ENCODE results near the gene KCNJ10.
A peak's percentile ranks its signal among the peaks of the same experiment; 100 is the strongest.

The KCNJ10 gene

DNA sequence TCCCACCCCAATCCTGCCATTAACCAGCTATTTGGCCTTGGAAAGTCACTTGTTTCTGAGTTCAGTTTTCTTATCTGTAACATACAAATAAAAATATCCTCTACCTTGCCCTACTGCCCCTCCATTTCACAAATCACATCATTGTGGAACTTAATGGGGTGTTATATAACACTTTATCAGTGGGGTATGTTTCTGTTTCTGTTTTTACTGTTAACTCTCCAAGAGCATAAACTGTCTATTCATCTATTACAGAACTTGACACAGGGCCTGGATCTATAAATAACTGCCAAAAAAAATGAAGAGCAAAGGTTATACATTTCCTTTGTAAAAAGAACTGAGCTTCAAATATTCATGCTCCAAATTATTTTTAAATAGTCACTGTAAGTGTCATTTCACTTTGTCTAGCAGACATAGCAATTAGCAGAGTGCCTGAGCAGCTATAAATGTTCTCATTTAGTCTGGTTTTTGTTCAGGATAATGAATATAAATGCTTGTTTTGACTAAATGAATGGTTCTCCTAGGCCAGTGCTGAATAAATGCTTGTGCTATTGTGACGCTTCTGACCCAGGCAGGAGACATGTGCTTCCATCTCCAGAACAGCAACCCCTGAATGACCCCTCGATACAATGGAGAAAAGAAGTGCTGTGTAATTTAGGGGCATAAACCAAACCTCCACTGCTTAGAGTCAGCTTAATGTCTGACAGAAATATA lies 45.6 kb downstream of the KCNJ10 start:
- DNase-seq (ENCODE audit: low spot score), result no peak

DNA sequence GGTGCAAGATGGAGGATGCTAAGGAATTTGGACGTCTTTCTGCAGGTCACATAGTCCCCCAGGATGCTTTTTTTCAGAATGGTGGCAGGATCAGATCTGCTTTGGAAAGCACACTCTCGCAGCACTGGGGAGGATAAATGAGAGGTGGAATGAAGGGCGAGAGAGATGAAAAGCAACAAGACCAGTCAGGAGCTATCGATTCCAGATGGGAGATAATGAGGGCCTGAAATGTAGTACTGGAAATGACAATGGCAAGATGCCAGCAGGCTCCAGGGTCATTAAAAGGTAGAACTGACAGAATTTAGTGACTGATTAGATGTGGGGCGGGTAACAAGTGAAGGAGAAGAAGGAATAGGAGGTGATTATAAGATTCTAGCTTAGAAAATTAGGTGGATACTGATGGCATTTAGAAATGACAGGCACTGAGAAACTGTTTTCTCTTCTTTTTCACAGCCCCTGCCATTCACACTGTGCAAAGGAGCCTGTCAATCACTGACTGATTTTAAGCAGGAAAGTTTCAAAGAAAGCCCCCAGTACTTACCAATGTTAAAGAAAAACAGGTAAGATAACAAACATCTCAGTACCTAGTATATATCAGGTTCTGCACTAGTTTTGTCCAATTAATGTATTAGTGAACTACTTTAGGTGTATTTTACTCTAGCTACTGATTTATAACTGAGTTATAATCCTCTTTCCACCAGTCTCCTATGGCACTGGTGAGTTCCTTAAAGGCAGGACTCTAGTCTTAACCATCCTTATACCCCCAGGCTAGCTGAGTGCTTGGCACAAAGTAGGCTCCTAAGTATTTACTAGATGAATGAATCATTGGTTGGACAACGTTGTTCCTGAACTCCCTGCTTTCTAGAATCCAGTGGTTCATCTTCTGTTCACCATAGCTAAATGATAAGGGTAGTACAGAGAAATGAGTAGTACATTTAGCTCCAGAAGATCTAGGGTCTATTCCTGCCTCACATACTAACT lies 47.3 kb downstream of the KCNJ10 start:
- DNase-seq (ENCODE audit: low spot score), result no peak

DNA sequence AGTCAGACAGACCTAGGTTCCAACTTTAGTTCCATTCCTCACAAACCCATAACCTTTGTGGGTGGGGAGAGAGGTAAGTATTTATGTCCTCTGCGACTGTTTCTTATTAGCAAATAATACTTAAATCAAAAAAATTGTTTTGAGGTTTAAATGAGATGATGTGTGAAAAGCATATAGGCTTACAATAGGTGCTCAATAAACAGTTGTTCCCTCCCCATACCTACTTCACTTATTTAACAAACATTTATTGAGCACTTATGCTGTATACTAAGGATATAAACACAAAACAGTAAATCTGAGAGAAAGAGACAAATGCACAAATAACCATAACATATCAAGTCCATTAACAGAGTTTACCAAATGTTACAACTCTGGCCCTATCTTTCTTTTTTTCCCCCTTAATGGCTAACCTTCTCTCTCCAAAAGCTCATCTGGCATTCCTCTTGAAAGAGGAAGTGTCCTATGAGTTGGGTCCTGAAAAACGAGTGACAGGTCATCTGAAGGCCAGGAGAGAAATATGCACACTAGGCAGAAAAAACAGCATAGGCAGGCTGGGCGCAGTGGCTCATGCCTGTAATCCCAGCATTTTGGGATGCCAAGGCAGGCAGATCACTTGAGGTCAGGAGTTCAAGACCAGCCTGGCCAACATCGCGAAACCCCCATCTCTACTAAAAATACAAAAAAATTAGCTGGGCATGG lies 48.4 kb downstream of the KCNJ10 start:
- DNase-seq (ENCODE audit: low spot score), result no peak

DNA sequence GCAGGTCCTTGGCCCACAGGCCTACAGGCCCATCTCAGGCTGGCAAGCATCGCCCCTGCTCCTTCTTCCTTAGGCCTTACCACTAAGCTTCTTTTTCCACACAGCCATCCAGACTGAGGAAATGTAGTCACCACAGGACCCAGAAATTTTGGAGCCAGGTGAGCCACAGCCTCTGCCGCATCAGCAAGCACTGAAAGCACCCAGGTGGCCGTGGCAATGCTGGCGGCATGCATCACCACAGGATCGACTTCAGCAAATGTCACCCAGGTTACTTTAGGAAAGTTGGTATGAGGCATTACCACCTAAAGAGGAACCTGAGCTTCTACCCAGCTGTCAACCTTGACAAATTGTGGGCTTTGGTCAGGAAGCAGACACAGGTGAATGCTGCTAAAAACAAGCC lies 49.8 kb downstream of the KCNJ10 start:
- no peak for DNase-seq (ENCODE audit: low spot score)

DNA sequence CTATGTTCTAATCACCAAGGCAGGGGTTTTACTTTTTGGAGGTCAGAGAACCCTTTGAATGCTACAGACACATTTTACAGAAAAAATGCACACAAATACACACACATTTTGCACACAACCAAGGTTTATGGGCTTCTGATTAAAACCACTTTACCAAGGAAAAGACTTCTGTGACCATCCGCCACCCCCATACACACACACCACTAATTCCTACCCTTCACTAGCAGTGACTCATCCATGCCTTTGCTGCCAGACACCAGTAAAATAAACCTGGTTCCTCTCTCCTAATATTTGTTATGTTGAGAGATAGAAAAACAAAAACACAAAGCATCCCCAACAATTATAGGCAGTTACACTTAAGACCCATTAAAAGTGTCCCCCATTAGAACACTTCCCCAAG lies 51.1 kb downstream of the KCNJ10 start:
- DNase-seq (ENCODE audit: low spot score), result peak; percentile 28

DNA sequence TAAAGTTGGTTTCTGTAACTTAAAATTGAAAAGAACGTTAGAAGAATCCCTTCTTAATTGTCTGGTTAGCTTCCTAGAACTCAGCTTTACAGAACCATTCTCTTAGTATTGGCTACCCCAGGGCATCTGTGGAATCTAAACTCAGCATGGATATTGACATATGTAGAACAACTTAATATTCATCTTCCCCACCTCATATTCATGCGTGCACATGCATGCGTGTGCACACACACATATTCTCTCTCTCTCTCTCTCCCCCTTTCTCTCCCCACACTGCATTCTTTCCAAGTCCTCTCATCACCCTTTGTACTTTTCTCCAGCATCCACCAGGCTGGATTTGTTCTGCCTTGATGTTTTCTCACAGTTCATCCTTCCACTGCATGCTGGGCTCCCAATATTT lies 51.6 kb downstream of the KCNJ10 start:
- DNase-seq (ENCODE audit: low spot score), result no peak

DNA sequence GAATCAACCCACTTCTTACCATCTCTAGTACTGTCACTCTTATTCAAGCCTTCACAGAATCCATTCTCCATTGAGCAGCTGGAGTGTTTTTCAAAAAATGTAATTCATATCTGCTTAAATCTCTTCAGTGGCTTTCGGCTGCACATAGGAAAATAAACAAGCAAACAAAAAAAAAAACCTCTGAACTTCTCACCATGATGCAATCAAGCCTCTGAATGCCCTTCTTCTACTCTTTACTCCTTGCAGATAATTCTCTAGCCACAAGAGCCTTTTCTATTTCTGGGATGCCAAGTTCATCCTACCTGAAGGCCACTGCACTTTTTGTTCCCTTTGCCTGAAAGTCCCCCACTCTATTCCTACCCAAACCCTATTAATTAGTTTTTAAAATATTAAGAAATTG lies 52.4 kb downstream of the KCNJ10 start:
- no peak for DNase-seq (ENCODE audit: low spot score)

DNA sequence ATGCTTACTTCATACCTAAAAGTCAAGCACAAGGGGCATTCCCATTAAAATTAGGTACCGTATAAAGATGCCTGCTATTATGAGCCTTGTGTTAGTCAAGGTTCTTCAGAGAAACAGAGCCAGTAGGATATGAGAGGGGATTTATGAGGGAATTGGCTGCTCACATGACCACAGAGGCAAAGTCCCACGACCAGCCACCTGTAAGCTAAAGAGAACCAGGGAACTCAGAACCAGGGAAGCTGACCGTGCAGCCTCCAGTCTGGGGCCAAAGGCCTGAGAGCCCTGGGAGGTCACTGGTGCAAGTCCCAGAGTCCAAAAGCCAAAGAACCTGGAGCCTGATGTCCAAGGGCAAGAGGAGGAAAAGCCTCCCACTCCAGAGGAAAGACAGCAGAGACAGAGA lies 58.2 kb downstream of the KCNJ10 start:
- DNase-seq (ENCODE audit: low spot score), result no peak

DNA sequence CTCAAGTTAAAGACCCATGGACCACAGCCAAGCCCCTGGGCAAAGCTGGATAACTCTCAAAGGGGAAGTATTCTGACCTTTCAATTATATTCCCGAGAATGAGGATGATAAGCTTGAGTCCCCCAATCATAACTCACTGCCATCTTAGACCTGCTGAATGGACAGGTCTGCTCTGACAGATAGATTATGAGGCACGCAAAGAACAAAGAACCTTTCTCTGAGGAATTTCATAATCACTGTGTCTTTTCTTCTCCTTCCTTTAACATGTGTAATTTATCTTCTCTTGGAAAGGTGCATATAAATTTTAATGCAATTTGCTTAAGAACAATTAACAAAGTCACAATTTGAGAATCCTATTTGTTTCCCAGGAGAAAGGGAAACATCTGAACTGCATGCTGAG lies 60.2 kb downstream of the KCNJ10 start:
- DNase-seq (ENCODE audit: low spot score), result no peak

DNA sequence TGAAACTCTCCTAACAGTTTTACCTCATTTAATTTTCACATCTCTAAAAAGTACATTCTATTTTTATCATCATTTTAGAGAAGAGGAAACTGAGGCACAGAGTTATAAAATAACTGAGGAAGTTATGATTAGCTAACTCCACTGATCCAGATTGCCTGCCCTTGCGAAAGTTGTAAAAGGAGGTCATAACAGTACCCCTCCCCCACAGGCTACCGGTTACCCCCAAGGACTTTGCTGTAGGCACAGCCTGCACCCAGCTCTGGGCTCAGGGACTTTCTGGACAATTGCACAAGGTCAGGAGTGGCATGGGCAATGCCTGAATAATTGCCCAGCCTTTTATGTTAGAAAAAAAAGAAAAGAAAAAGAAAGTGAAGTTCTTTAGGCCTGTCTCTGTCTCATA lies 60.9 kb downstream of the KCNJ10 start:
- no peak for DNase-seq (ENCODE audit: low spot score)

DNA sequence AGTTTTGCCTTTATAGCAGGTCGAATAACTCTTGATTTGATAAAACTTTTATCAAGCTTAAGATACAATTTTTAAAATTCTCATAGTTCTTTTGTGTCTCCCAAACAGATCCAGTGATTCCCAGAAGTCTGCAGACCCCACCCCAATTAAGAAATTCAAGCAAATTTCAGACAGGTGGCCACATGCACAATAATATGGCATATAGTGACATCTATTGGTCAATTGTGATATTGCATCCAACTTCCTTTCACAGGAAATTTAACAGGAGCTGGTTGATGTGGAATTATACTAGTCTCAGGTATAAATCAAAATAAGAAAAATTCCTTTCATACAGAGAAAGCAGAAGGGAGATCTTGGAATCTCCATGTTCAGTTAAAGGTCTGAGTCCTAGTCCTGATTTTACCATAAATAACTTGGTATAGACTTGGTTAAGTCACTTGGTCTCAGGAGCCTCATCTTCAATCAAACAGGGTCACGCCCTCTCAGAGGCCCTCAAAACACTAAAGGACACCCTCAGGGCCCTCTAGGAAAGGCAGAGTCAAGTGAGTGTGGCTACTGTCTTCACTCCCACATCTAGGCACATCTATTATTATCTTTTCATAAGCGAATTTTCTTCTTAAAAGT lies 62.3 kb downstream of the KCNJ10 start:
- DNase-seq (ENCODE audit: low spot score), result peak; percentile 16

DNA sequence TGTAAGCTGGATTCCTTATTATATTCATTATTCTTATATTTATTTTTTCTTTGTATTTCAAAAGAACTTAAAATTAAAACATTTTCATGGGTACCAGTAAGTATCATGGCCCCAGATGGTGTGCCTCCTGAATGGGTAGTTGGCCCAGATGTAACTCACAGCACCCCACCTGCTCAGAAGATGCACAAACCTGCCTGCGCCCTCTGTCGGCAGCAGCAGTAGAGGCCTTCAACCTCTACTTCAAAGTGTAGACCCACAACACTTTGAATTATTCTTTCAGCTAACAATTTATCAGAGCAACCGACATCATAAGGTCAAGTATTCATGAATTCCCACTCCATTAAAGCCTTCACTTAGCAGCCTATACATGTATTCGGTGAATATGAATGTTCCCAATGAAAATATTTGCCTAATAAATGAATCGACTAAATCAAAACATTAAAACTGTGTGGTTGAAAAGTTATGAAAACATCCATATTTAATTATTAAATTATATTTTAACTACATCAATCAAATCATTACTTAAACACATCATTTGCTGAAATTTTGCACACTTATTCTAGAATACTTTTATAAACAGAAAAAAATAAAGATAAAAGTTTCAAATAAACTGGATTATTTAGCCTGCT lies 63.5 kb downstream of the KCNJ10 start:
- DNase-seq (ENCODE audit: low spot score), result peak; percentile 75

DNA sequence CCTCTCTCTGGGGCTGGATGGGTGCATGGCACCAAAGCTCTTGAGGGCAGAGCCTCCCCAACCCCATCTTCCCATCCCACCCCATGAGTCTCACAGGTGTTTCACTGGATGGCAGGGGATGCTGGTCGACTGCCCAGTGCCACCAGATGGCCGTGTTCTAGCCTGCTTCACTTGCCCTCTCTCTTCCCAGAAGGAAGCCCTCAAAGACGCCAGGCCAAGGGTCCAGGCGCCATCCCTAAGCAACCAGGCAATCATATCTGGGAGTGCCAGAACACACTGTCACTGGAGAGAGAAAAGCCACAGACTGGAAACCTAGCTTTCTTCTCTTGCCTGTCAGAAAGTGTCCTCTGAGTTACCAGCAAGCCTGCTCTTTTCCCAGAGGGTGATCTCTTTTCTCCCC lies 64.9 kb downstream of the KCNJ10 start:
- DNase-seq (ENCODE audit: low spot score), result no peak

DNA sequence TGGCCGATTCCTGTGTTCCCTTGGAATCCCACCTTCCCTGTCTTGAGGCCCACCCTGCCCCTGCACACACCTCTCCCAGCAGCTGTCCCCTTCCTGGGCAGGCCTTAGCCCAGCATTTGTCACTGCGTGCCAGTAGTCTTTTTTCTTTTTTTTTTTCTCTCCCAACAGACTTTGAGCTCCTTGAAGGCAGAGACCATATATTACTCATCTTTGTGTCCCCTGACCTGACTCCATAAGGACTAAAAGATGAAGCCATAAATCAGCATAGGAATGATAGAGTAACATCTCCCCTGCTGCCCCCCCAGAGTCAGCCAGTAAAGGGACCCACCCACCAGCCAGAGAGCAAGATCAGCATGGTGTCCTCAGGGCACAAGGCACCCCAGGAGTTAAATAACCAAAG lies 65.5 kb downstream of the KCNJ10 start:
- DNase-seq (ENCODE audit: low spot score), result no peak

DNA sequence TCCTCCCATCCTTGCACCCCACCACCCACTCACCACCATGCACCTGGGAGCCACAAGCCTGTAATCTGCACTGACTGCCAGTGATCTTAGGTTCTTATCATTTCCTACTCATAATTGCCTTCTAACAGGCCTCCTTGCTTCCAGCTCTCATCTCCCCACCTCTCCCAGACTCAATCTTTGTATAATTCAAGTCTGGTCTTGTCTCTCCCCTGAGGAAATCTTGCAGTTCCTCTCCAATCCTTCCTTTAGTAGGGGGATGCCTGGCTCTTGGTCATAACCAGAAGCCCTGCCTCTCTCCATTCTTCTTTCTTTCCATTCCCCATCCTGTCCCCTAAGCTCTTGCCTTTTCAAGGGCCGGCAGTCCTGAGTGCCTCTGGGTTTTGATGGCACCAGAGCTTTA lies 66.0 kb downstream of the KCNJ10 start:
- no peak for DNase-seq (ENCODE audit: low spot score)

DNA sequence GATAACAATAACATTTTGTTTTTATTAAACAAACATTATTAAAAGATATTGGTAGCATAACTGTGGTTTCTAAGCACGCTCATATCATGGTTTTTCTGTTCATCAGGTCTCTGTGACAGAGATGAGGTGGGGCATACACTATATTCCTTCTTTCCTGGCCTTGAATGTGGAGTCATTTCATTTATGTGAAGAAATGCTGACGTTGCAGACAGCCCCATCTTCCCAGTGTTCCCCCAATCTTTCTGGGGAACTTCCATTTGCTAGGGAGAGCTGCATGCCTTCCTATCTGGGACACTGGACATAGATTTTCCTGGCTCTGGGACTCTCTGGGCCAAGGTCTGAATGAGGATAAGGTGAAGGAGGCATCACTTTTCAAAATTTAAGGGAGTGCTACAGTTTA lies 68.5 kb downstream of the KCNJ10 start:
- DNase-seq (ENCODE audit: low spot score), result no peak

DNA sequence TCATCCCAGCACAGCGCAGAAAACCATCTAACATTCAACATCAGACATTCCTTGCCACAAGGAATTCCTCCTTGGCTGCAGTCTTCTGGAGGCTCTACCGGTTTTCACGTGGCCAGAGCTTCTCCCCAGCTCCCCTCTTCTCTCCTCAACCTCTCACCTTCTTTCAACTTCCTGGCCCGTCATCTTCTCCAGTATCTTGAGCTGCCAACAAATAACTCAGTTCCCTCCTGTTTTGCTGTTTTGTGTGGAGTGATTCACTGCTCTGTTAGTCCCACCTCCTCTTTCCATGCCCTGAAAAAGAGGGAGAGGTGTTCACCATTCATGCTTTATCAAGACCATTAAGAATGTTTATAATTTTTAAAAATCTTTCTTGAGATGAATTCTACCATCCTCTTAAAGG lies 70.8 kb downstream of the KCNJ10 start:
- no peak for DNase-seq (ENCODE audit: low spot score)

DNA sequence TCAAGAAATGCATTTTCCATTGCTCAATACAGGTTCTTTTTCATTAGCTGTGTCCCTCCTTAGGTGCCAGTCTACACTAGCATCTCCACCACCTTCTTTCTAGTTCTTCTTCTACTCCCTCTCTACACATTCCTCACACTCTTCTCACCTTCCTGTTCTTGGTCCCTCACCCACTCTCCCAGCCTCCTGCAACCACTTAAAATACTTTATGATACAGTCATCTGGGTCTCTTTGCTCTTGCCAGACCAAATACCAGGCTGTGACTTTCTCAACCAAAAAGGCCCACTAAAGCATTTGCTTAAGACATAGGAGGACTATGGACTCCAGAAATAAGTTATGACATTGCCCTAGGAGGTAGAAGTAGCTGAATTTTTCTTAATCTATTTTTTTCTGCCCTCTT lies 73.3 kb downstream of the KCNJ10 start:
- DNase-seq (ENCODE audit: low spot score), result peak; percentile 20

DNA sequence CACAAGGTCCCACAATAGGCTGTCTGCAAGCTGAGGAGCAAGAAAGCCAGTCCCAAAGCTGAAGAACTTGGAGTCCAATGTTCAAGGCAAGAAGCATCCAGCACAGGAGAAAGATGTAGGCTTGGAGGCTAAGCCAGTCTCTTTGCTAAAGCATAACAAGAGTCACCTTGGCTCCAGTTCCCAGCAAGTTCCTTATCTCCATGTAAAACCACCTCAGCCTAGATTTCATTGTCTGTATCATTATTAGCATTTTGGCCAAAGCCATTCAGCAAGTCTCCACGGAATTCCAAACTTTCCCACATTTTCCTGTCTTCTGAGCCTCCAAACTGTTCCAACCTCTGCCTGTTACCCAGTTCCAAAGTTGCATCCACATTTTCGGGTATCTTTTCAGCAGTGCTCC lies 75.1 kb downstream of the KCNJ10 start:
- no peak for DNase-seq (ENCODE audit: low spot score)

DNA sequence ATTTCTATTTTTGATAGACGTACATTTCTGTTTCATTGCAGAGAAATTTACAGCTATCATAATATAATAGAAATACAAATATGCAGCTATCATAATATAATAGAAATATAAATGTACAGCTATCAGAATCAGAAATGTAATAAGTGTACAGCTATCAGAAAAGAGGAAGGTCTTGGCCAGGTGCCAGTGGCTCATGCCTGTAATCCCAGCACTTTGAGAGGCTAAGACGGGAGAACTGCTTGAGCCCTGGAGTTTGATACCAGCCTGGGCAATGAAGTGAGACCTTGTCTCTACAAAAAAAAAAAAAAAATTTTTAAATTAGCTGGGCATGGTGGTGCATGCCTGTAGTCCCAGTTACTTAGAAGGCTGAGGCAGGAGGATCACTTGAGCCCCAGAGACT lies 76.0 kb downstream of the KCNJ10 start:
- DNase-seq (ENCODE audit: low spot score), result no peak

DNA sequence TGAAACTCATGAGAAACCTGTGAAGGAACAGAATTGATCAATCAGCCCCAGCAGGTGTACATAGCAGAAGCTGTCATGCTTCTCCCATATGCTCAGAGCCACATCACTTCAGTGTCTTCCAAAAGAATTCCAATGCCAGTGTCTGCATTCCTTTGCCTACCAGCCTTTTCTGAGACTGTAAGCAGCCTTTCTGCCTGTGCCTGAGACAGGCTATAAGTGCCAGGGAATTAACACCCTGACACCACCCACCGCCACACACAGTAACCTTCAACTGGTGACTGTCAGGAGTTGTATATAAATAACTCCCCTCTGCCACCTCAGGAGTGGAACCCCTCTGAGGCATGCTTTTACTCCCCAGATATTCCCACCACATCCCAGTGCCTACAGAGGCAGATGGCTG lies 77.8 kb downstream of the KCNJ10 start:
- DNase-seq (ENCODE audit: low spot score), result no peak

DNA sequence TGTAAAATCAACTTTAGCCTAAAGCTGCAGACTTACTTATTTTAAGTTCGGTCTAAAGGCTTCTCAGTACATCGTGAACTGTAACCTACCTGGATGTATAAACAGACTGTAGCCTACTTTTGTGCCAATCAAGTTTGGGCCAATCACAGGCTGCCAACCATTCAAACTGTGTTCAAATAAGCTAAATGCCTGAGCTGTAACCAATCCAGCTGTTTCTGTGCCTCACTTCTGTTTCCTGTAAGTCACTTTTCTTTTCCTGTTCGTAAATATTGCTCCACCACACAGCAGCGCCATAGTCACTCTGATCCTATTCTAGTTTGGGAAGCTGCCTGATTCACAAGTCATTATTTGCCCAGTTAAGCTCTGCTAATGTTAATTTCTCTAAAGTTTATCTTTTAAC lies 78.4 kb downstream of the KCNJ10 start:
- DNase-seq (ENCODE audit: low spot score), result no peak

Data from SW480 (cell line).